ENCODE measurements around the gene PROM1. TPM values are rescaled to one million over a fixed set of nuclear protein-coding genes. Genes with fewer than 3 reads are reported as not detected.

The PROM1 gene
- total and polyA plus RNA-seq, 2 of the 4 experiments (the other 2 are of a cell fraction): not detected

- Histone ChIP-seq H3K9me1 (ENCODE audit: insufficient read depth, low read length) (no peaks in the 10 kb centered on the region), H3K27me3 (ENCODE audit: control insufficient read depth, insufficient read depth, low read length) (peaks cover 32% of the 10 kb centered on the region), H2BK15ac (ENCODE audit: low read depth, low read length) (no peak overlapping the region), H4K8ac (ENCODE audit: low read depth in 2 of 2, low read length in 2 of 2) (no peak overlapping the region), H2BK20ac (ENCODE audit: low read depth, low read length) (no peak overlapping the region), H3K4me2 (ENCODE audit: low read depth, low read length) (no peak overlapping the region), H4K20me1 (ENCODE audit: insufficient read depth, low read length) (no peaks in the 10 kb centered on the region), H3K4ac (ENCODE audit: low read depth, low read length) (no peak overlapping the region), H2AFZ (replicated peaks; ENCODE audit: low read length, poor library complexity) (no peak overlapping the region), H4K91ac (ENCODE audit: insufficient read depth, low read depth, low read length) (no peak overlapping the region), H2BK120ac (ENCODE audit: low read depth, low read length) (no peak overlapping the region), H2AK5ac (ENCODE audit: low read depth, low read length) (no peak overlapping the region), H3K9ac (ENCODE audit: low read depth, low read length) (no peak overlapping the region), H3K9me3 (ENCODE audit: control insufficient read depth, insufficient read depth, low read length) (0 out of 2 replicates have a peak, but pooled peaks cover 1% of the 10 kb centered on the region), H3K23ac (ENCODE audit: low read depth, low read length) (no peak overlapping the region), H2BK5ac (ENCODE audit: low read depth, low read length, poor library complexity, severe bottlenecking) (no peak overlapping the region), H3K14ac (replicated peaks; ENCODE audit: low read depth, low read length) (no peak overlapping the region), H3K4me1 (ENCODE audit: control insufficient read depth, insufficient read depth, low read length) (no peaks in the 10 kb centered on the region), H4K5ac (ENCODE audit: low read depth, low read length) (no peak overlapping the region), H3K79me1 (ENCODE audit: low read depth in 1 of 2, low read length in 2 of 2) (no peaks in the 10 kb centered on the region), H3K18ac (ENCODE audit: low read depth, low read length) (no peak overlapping the region), H3K27ac (ENCODE audit: insufficient read depth, low read length) (no peak overlapping the region), H3K4me3 (ENCODE audit: insufficient read depth, low read depth, low read length) (no peak overlapping the region), H3K36me3 (ENCODE audit: control insufficient read depth, insufficient read depth, low read length) (no peaks in the 10 kb centered on the region), H3K56ac (ENCODE audit: extremely low read depth, insufficient read depth, low read length) (no peak overlapping the region), H2AK9ac (replicated peaks; ENCODE audit: low read depth, low read length, poor library complexity) (no peak overlapping the region)
- ChIA-PET CTCF (no interaction called here), POLR2A (ENCODE audit: unreplicated experiment) (no interaction called here)
- DNase-seq (no peak), ATAC-seq (ENCODE audit: low read depth) (no peak)
- in situ Hi-C loops (cut with MboI; ENCODE audit: low sequenced_read_pairs) (no loop called here), intact Hi-C loops (cut with micrococcal nuclease) (no loop called here), dilution Hi-C loops (cut with HindIII; ENCODE audit: low sequenced_read_pairs, unreplicated experiment) (no loop called here)
- BruUV-seq (replicated peaks): no TSS peak
- TF ChIP-seq MAZ (IDR thresholded peaks at IDR 0.05; ENCODE audit: borderline replicate concordance, low read depth, low read length): no peak
- TF ChIP-seq SMC3 (IDR thresholded peaks at IDR 0.05; ENCODE audit: low read depth, low read length): no peak
- no peak for TF ChIP-seq USF2 (IDR thresholded peaks at IDR 0.05; ENCODE audit: low read depth, low read length)
- no peak for TF ChIP-seq CHD1 (IDR thresholded peaks at IDR 0.05; ENCODE audit: low read depth, low read length)
- TF ChIP-seq CTCF (conservative IDR thresholded peaks at IDR 0.05; ENCODE audit: low read depth, low read length): no peak
- no peak for TF ChIP-seq MAFK (IDR thresholded peaks at IDR 0.05; ENCODE audit: low read depth, low read length)
- no peak for TF ChIP-seq BHLHE40 (IDR thresholded peaks at IDR 0.05; ENCODE audit: low read depth, low read length)
- TF ChIP-seq MXI1 (IDR thresholded peaks at IDR 0.05; ENCODE audit: borderline replicate concordance, low read depth, low read length): no peak
- no peak for TF ChIP-seq NFE2L2 (IDR thresholded peaks at IDR 0.05; ENCODE audit: low read depth, low read length)
- TF ChIP-seq FOS (IDR thresholded peaks at IDR 0.05; ENCODE audit: low read depth, low read length): no peak
- TF ChIP-seq RCOR1 (IDR thresholded peaks at IDR 0.05; ENCODE audit: insufficient replicate concordance, low read length): no peak
- no peak for TF ChIP-seq ELK1 (IDR thresholded peaks at IDR 0.05; ENCODE audit: borderline replicate concordance, low read depth, low read length)
- no peak for TF ChIP-seq POLR2A (IDR thresholded peaks at IDR 0.05; ENCODE audit: low read depth, low read length)
- TF ChIP-seq RFX5 (IDR thresholded peaks at IDR 0.05; ENCODE audit: low read depth, low read length): no peak
- no peak for TF ChIP-seq RAD21 (IDR thresholded peaks at IDR 0.05; ENCODE audit: low read length)
- TF ChIP-seq CEBPB (IDR thresholded peaks at IDR 0.05; ENCODE audit: low read depth, low read length): no peak
- no CpG with 5 or more reads among the region's 11 CpGs for WGBS, 2 experiments (ENCODE audit: extremely low coverage in 2 of 2, insufficient read length in 1 of 2)
Measured at GRCh38 chr4:15968551-15969300, 115.1 kb downstream of the PROM1 start.
